ENCODE measurements around the gene RPS6KA2.
"Not testable (repeated sequence)": the region's sequence is repeated elsewhere in the genome, so short reads cannot be mapped to it uniquely, and the experiment has no call there.

The RPS6KA2 gene

GRCh38 chr6:166532302-166532701 is 94.7 kb downstream of the RPS6KA2 start:
- TF ChIP-seq CTCF (IDR thresholded peaks at IDR 0.05; ENCODE audit: control extremely low read depth, extremely low read depth, low read depth, missing control alignments): no peak
- CTCF ChIA-PET: no interaction called here
- no peak for DNase-seq (ENCODE audit: extremely low spot score)
- POLR2A ChIA-PET: no interaction called here

- ChIA-PET POLR2A (no interaction called here), CTCF (interaction anchor here (0.9 kb wide), 1 partner anchor 24 kb away, joined by 3 read pairs; no protein-coding TSS in a partner anchor)
- no peak for DNase-seq (ENCODE audit: extremely low spot score)
- no peak for TF ChIP-seq CTCF (IDR thresholded peaks at IDR 0.05; ENCODE audit: control extremely low read depth, extremely low read depth, low read depth, missing control alignments)
These were observed 96.6 kb downstream of the RPS6KA2 start for GRCh38 chr6:166530211-166531095.

GRCh38 chr6:166529586-166529985 is 97.5 kb downstream of the RPS6KA2 start:
- ChIA-PET CTCF (interaction anchor here (0.9 kb wide), 1 partner anchor 24 kb away, joined by 3 read pairs; no protein-coding TSS in a partner anchor), POLR2A (no interaction called here)
- DNase-seq (ENCODE audit: extremely low spot score): no peak
- no peak for TF ChIP-seq CTCF (IDR thresholded peaks at IDR 0.05; ENCODE audit: control extremely low read depth, extremely low read depth, low read depth, missing control alignments)

- CTCF ChIA-PET; DNase-seq (ENCODE audit: extremely low spot score); POLR2A ChIA-PET: not testable (repeated sequence)
These were observed 98.0 kb downstream of the RPS6KA2 start for GRCh38 chr6:166529058-166529457.

GRCh38 chr6:166527849-166528248 is 99.2 kb downstream of the RPS6KA2 start:
- POLR2A ChIA-PET: no interaction called here
- CTCF ChIA-PET: no interaction called here
- DNase-seq (ENCODE audit: extremely low spot score): no peak
- no peak for TF ChIP-seq CTCF (IDR thresholded peaks at IDR 0.05; ENCODE audit: control extremely low read depth, extremely low read depth, low read depth, missing control alignments)

GRCh38 chr6:166526937-166527336 is 100.1 kb downstream of the RPS6KA2 start:
- no peak for DNase-seq (ENCODE audit: extremely low spot score)
- POLR2A ChIA-PET: no interaction called here
- TF ChIP-seq CTCF (IDR thresholded peaks at IDR 0.05; ENCODE audit: control extremely low read depth, extremely low read depth, low read depth, missing control alignments): no peak
- CTCF ChIA-PET: interaction anchor here (1.5 to 1.6 kb wide), 2 partner anchors 9 to 11 kb away, joined by 4 read pairs; no protein-coding TSS in a partner anchor

- TF ChIP-seq CTCF (IDR thresholded peaks at IDR 0.05; ENCODE audit: control extremely low read depth, extremely low read depth, low read depth, missing control alignments): no peak
- DNase-seq (ENCODE audit: extremely low spot score): no peak
- POLR2A ChIA-PET: no interaction called here
- CTCF ChIA-PET: no interaction called here
These were observed 101.5 kb downstream of the RPS6KA2 start for GRCh38 chr6:166525567-166525966.

Measured in GM10248 (cell line).